ENCODE data around the gene SLC6A1. TPM values are rescaled to one million over a fixed set of nuclear protein-coding genes. Genes with fewer than 3 reads are reported as not detected.

SLC6A1 gene
- total and polyA plus RNA-seq, 2 of the 8 experiments (the other 6 are each of a cell fraction or from before 2014, with no cell fraction given): 0.30 to 0.63 TPM

DNA sequence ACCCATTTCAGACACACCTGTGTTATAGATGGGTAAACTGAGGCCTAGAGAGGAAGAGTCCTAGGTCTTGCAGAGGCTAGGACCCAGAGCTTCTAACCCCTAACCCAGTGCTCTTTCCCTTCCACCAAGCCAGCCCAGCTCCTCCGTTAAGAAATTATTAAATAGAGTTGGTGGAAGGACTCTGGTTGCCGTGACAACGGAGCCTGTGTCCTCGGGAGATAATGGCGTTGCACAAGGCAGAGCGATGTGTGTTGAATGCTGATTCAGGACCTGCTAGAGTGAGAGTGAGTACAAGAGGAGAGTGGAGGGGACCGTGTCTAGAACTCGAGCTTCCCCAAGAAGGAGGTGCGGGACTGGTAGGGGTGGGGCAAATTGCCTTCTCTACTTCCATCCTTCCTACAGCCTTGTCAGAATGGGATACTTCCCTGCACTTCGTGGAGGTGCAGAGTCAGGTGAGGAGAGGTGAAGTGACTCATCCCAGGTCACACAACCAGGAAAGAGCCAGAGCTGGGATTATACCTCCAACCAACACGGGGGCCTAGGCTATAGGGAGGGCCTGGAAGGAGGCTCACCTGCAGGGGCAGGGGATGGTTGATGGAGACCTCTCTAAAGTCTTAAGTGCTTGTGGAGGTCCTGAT lies 8.6 kb downstream of the SLC6A1 start:
- CTCF ChIA-PET (ENCODE audit: partially characterized antibody): interaction anchor here (0.6 to 13.4 kb wide), 15 partner anchors 7 to 243 kb away, joined by 3 to 100 read pairs (median 3); partner anchors contain the start of gene SLC6A1

More for the DNA sequence above, 8.6 kb downstream of the SLC6A1 start:
- H2BK20ac ChIP-seq (ENCODE audit: low read length): no peak overlapping the region
- H2BK120ac ChIP-seq (replicated peaks; ENCODE audit: low read depth, low read length): no peak overlapping the region
- no peak overlapping the region for H3K18ac ChIP-seq (ENCODE audit: extremely low read depth, low read length)
- no peak overlapping the region for H2BK15ac ChIP-seq (ENCODE audit: low read length)
- H3K27ac ChIP-seq (ENCODE audit: low read depth, low read length): no peak overlapping the region
- H3K4ac ChIP-seq (replicated peaks; ENCODE audit: insufficient read length, low read depth, low read length): no peak overlapping the region
- H3K23me2 ChIP-seq (ENCODE audit: low read depth, low read length): no peaks in the 10 kb centered on the region
- no peaks in the 10 kb centered on the region for H3K79me1 ChIP-seq (ENCODE audit: low read depth, low read length)
- DNase-seq (ENCODE audit: low read depth in 1 of 2, low spot score in 2 of 2) (no peak), FAIRE-seq (no peak)
- TF ChIP-seq ATF2 (IDR thresholded peaks at IDR 0.05; ENCODE audit: low read length): no peak
- TF ChIP-seq EP300 (IDR thresholded peaks at IDR 0.05; ENCODE audit: borderline replicate concordance in 1 of 2, low read depth in 2 of 2, low read length in 2 of 2): no peak
- no peak overlapping the region for H2AFZ ChIP-seq (ENCODE audit: low read length)
- H2BK12ac ChIP-seq (ENCODE audit: low read depth, low read length): no peak overlapping the region
- no peak overlapping the region for H3K23ac ChIP-seq (ENCODE audit: insufficient read length)
- H3K4me2 ChIP-seq (ENCODE audit: insufficient read depth in 1 of 2, low read depth in 2 of 2, low read length in 2 of 2): no peak overlapping the region; a peak in 1 of 4 replicates
- H3K56ac ChIP-seq (replicated peaks; ENCODE audit: insufficient read length, low read depth, low read length): no peak overlapping the region
- no peaks in the 10 kb centered on the region for H3K9me3 ChIP-seq (ENCODE audit: insufficient read depth in 2 of 2, low read depth in 1 of 2, low read length in 1 of 2)
- peaks cover 0 to 6% (median 0%) of the 10 kb centered on the region in 4 experiments; a peak in 2 of 7 replicates for H3K4me1 ChIP-seq (replicated peaks in 1 of 4; ENCODE audit: control insufficient read depth in 3 of 4, insufficient read depth in 4 of 4, low read length in 3 of 4)
- no peaks in the 10 kb centered on the region for H3K36me3 ChIP-seq (ENCODE audit: control insufficient read depth in 2 of 4, insufficient read depth in 4 of 4, low read length in 3 of 4)
- H3K79me2 ChIP-seq (ENCODE audit: control insufficient read depth in 1 of 2, insufficient read depth in 2 of 2, low read length in 2 of 2): no peaks in the 10 kb centered on the region
- no peaks in the 10 kb centered on the region for H4K20me1 ChIP-seq (replicated peaks in 1 of 2; ENCODE audit: control insufficient read depth in 1 of 2, insufficient read depth in 2 of 2, low read length in 2 of 2)
- no peak overlapping the region for H3K9ac ChIP-seq (replicated peaks in 1 of 4; ENCODE audit: extremely low read depth in 1 of 4, low read depth in 3 of 4, low read length in 3 of 4)
- H4K8ac ChIP-seq (ENCODE audit: extremely low read depth, insufficient read depth, low read length): no peak overlapping the region
- no peak overlapping the region for H4K91ac ChIP-seq (replicated peaks; ENCODE audit: insufficient read length, low read length)
- POLR2A ChIA-PET (ENCODE audit: partially characterized antibody): interaction anchor here (1.2 kb wide), 1 partner anchor 59 kb away, joined by 3 read pairs; no protein-coding TSS in a partner anchor
- H3K4me3 ChIP-seq (ENCODE audit: extremely low read depth in 1 of 4, insufficient read depth in 2 of 4, low read depth in 3 of 4, low read length in 4 of 4): no peak overlapping the region
- H2AK5ac ChIP-seq (ENCODE audit: low read depth, low read length): no peak overlapping the region
- H3K27me3 ChIP-seq (replicated peaks in 1 of 4; ENCODE audit: control insufficient read depth in 3 of 4, extremely low read depth in 1 of 4, insufficient read depth in 3 of 4, low read length in 3 of 4): no peaks in the 10 kb centered on the region; a peak in 1 of 7 replicates
- H2BK5ac ChIP-seq (ENCODE audit: low read depth, low read length): no peak overlapping the region
- 82% methylated on average over 11 of the region's 11 CpGs; no CpG with 5 or more reads in 1 of the 2 experiments for WGBS, 2 experiments (ENCODE audit: extremely low coverage in 1 of 2, insufficient coverage in 1 of 2, insufficient read length in 1 of 2, insufficient replicate concordance in 2 of 2, low coverage in 1 of 2, low lambda C conversion rate in 2 of 2, missing lambda C conversion rate in 1 of 2)
- H3K14ac ChIP-seq (ENCODE audit: insufficient read length): no peak overlapping the region
- H4K5ac ChIP-seq (ENCODE audit: insufficient read length, low read depth, low read length): no peak overlapping the region

All from H1 (cell line).